Erythroblast (primary cell): ENCODE results near the gene ATG10.

Source experiments
- GATA1 ChIP-seq: IDR thresholded peaks from 2 replicates; pipeline ENCODE4 v1.6.1; 2011; ENCODE audit warnings: low read depth, mild to moderate bottlenecking, control low read depth, low read length, moderate library complexity
- POLR2A ChIP-seq: IDR thresholded peaks from 2 replicates; pipeline ENCODE4 v1.6.1; 2011; ENCODE audit warnings: mild to moderate bottlenecking, low read length

GRCh38 chr5:82208371-82208770, 236.5 kb downstream of the ATG10 start:
- TF ChIP-seq POLR2A (no peak), GATA1 (no peak)
